Activated CD4-positive, CD25-positive, alpha-beta regulatory T cell treated with anti-CD3 and anti-CD28 coated beads, Interleukin-2, amount 50 U/mL, for 24 hours (primary cell): Measurements from ENCODE around the gene MRPL28.
"Not testable (repeated sequence)": the region's sequence is repeated elsewhere in the genome, so short reads cannot be mapped to it uniquely, and the experiment has no call there.

Experiments
- ATAC-seq, 2 donors: fragments of 150-1000 bp; cut with Tn5 transposase; one replicate each; pipeline ENCODE4 v1.10.0; 2021; ENCODE audit warnings: mild to moderate bottlenecking in 1 of 2, moderate library complexity in 1 of 2

Gene MRPL28

GRCh38 chr16:389352-389751 is 19.0 kb upstream of the MRPL28 start:
- ATAC-seq: no peak

GRCh38 chr16:387761-388666 is 17.7 kb upstream of the MRPL28 start:
- not testable (repeated sequence) for ATAC-seq

- no peak for ATAC-seq
Observed at GRCh38 chr16:386641-387156, 16.4 kb upstream of the MRPL28 start.

GRCh38 chr16:383326-384051 is 13.2 kb upstream of the MRPL28 start:
- ATAC-seq: peak; percentile 41 to 62

GRCh38 chr16:381789-382717 is 11.7 kb upstream of the MRPL28 start, which contains the start of gene PGAP6:
Gene PGAP6, minus strand, starts transcription at chr16:381978. Its CDS starts 157 bp downstream, at chr16:381821.
- ATAC-seq: peak; percentile 67 to 73

GRCh38 chr16:381012-381788 is 10.9 kb upstream of the MRPL28 start:
- peak; percentile 22 to 42 for ATAC-seq

GRCh38 chr16:380762-381011 is 10.3 kb upstream of the MRPL28 start:
- no peak for ATAC-seq

GRCh38 chr16:379961-380761 is 9.8 kb upstream of the MRPL28 start:
- ATAC-seq: no peak

GRCh38 chr16:379183-379960 is 9.0 kb upstream of the MRPL28 start:
- no peak for ATAC-seq

GRCh38 chr16:378821-379182 is 8.5 kb upstream of the MRPL28 start:
- ATAC-seq: no peak

- ATAC-seq: not testable (repeated sequence)
Observed at GRCh38 chr16:378113-378820, 7.9 kb upstream of the MRPL28 start.

- no peak for ATAC-seq
Observed at GRCh38 chr16:377419-377951, 7.1 kb upstream of the MRPL28 start.

GRCh38 chr16:376817-377418 is 6.6 kb upstream of the MRPL28 start:
- no peak for ATAC-seq

GRCh38 chr16:375927-376816 is 5.8 kb upstream of the MRPL28 start:
- ATAC-seq: no peak

GRCh38 chr16:375212-375611 is 4.9 kb upstream of the MRPL28 start:
- ATAC-seq: no peak

GRCh38 chr16:374616-374926 is 4.2 kb upstream of the MRPL28 start:
- ATAC-seq: no peak

GRCh38 chr16:373848-374615 is 3.7 kb upstream of the MRPL28 start:
- no peak for ATAC-seq
